ENCODE measurements around the gene NUP205.

NUP205 gene

GRCh38 chr7:135562720-135563119, 5.0 kb downstream of the NUP205 start:
- FAIRE-seq (no peak), DNase-seq (ENCODE audit: insufficient read length, low spot score) (no peak)
- no peak for TF ChIP-seq POLR2A (IDR thresholded peaks at IDR 0.05; ENCODE audit: low read depth, low read length)

- DNase-seq (ENCODE audit: insufficient read length, low spot score): no peak
Measured at GRCh38 chr7:135571834-135572233, 14.1 kb downstream of the NUP205 start.

DNA sequence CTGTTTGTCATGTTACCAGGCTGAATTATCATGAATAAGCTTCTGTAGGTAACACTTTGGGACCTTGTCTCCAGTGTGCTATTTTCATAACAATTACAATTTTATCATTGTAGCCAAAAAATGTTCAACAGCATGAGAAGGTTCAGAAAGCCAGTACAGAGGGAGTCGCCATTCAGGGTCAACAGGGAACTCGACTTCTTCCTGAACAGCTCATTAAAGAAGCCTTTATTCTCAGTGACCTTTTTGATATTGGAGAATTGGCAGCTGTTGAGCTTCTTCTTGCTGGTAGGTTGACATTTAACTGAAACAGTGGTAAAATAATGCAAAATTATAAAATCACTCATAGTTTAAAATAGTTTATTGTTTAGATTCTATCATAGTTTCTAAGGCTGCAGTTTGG, 15.8 kb downstream of the NUP205 start:
- DNase-seq (ENCODE audit: insufficient read length, low spot score) (no peak), FAIRE-seq (no peak)
- no peak for TF ChIP-seq POLR2A (IDR thresholded peaks at IDR 0.05; ENCODE audit: low read depth, low read length)

More at GRCh38 chr7:135571834-135572233, 14.1 kb downstream of the NUP205 start:
- no peak for TF ChIP-seq POLR2A (IDR thresholded peaks at IDR 0.05; ENCODE audit: low read depth, low read length)
- FAIRE-seq: no peak

GRCh38 chr7:135575296-135575695, 17.6 kb downstream of the NUP205 start:
- no peak for FAIRE-seq
- no peak for TF ChIP-seq POLR2A (IDR thresholded peaks at IDR 0.05; ENCODE audit: low read depth, low read length)
- DNase-seq (ENCODE audit: insufficient read length, low spot score): no peak

- TF ChIP-seq POLR2A (IDR thresholded peaks at IDR 0.05; ENCODE audit: low read depth, low read length): no peak
- no peak for DNase-seq (ENCODE audit: insufficient read length, low spot score)
- FAIRE-seq: no peak
Measured at GRCh38 chr7:135578569-135578968, 20.9 kb downstream of the NUP205 start.

DNA sequence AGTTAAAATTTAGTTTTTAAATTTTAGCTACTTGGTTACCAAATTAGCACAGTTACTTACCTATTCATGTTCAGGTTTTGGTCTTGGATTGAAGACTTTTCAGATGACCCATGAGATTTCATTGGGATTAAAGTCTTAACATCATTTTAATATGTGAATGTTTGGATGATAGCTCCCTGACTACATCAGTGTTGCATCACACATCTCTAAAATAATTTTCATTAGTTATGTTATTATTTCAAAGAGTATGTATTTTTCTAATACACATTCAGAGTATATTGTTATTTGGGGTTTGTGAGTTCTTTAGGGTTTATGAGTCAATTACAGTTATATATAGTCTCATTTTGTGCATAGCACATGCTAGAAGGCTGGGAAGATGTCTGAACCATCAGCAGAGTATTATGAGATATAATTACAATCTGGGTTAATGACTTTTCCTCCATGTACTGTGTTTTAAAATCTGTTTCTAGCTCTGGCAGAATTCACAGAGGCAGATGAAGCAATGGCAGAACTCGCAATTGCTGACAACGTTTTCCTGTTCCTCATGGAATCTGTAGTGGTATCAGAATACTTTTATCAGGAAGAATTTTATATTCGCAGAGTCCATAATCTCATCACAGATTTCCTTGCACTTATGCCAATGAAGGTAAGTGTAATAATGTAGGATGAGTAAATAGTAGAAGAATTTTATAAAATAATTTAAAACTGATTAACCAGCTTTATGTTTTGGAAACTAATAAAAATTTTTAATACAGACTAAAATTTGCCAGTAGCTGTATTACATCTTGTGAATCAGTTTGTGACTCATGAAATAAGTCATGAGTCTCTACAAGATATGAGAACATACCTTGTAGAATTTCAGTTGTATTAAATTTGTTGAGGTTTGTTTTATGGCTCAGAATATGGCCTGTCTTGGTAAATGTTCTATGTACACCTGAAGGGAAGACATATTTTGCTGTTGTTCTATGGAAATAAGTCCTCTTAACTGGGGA, 26.9 kb downstream of the NUP205 start:
- TF ChIP-seq POLR2A (IDR thresholded peaks at IDR 0.05; ENCODE audit: low read depth, low read length): no peak
- FAIRE-seq (no peak), DNase-seq (ENCODE audit: insufficient read length, low spot score) (no peak)

- DNase-seq (ENCODE audit: insufficient read length, low spot score) (no peak), FAIRE-seq (no peak)
- no peak for TF ChIP-seq POLR2A (IDR thresholded peaks at IDR 0.05; ENCODE audit: low read depth, low read length)
Measured at GRCh38 chr7:135597181-135597925, 39.6 kb downstream of the NUP205 start.

- no peak for TF ChIP-seq POLR2A (IDR thresholded peaks at IDR 0.05; ENCODE audit: low read depth, low read length)
- FAIRE-seq: no peak
- no peak for DNase-seq (ENCODE audit: insufficient read length, low spot score)
Measured at GRCh38 chr7:135597926-135598305, 40.2 kb downstream of the NUP205 start.

GRCh38 chr7:135599471-135599870, 41.8 kb downstream of the NUP205 start:
- TF ChIP-seq POLR2A (IDR thresholded peaks at IDR 0.05; ENCODE audit: low read depth, low read length): no peak
- no peak for DNase-seq (ENCODE audit: insufficient read length, low spot score)
- FAIRE-seq: peak; percentile 72

DNA sequence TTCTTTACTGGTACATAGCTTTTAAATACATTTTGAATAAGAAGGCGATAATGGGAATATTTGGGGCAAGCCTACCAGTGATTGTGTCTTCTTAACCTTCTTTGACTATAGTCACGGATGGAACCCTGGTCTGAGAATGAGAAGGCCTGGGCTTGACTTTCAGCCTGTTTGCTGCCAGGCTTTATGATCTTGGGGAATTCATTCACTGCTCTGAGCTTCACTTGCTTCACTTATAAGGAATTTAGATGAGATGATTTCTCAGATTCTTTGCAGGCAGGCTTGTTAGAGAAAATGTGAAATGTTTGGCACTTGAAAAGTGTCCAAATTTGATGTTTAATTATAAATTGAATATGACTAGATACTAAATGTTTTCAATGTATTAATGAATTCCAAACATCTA, 42.5 kb downstream of the NUP205 start:
- no peak for DNase-seq (ENCODE audit: insufficient read length, low spot score)
- no peak for FAIRE-seq
- no peak for TF ChIP-seq POLR2A (IDR thresholded peaks at IDR 0.05; ENCODE audit: low read depth, low read length)

- no peak for DNase-seq (ENCODE audit: insufficient read length, low spot score)
- peak; percentile 71 for FAIRE-seq
- TF ChIP-seq POLR2A (IDR thresholded peaks at IDR 0.05; ENCODE audit: low read depth, low read length): no peak
Measured at GRCh38 chr7:135601182-135601581, 43.5 kb downstream of the NUP205 start.

GRCh38 chr7:135602304-135602703, 44.6 kb downstream of the NUP205 start:
- no peak for TF ChIP-seq POLR2A (IDR thresholded peaks at IDR 0.05; ENCODE audit: low read depth, low read length)
- FAIRE-seq (no peak), DNase-seq (ENCODE audit: insufficient read length, low spot score) (no peak)

- DNase-seq (ENCODE audit: insufficient read length, low spot score) (no peak), FAIRE-seq (no peak)
- TF ChIP-seq POLR2A (IDR thresholded peaks at IDR 0.05; ENCODE audit: low read depth, low read length): no peak
Measured at GRCh38 chr7:135616136-135616535, 58.4 kb downstream of the NUP205 start.

DNA sequence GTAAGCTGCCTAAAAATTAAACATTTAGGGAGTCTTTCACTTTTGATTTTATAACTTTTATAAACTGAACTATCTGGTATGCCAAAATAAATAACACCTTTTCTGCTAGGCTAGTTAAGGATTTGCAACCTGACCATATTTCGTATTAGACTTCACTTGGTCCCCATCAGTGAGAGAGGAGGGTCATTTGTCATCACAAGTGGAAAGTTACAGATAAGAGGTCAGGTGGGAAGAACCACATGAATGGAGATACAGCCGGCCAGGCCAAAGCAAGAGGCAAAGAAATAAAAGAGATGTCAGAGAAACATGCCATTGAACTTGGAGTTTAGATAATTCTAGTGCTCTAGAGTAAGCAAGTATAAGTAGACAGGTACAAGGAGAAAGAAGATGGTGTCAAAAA, 60.1 kb downstream of the NUP205 start:
- TF ChIP-seq POLR2A (IDR thresholded peaks at IDR 0.05; ENCODE audit: low read depth, low read length): no peak
- DNase-seq (ENCODE audit: insufficient read length, low spot score) (no peak), FAIRE-seq (no peak)
